GM12878 (cell line): ENCODE results near the gene CCSER1. TPM values are rescaled to one million over a fixed set of nuclear protein-coding genes. Genes with fewer than 3 reads are reported as not detected.

Source experiments
- ATAC-seq: fragments of 200-7000 bp; cut with Tn5 transposase; 3 replicates; pipeline ENCODE4 v1.9.1; 2020; ENCODE audit warnings: mild to moderate bottlenecking, moderate library complexity
- BruUV-seq: library from RNA; stranded (reverse); fragments of 400-500 nt; replicated peaks from 2 replicates; lab custom pipeline; 2021; lab: Mats Ljungman, UMichigan
- CTCF ChIA-PET: fragments of 300-600 bp; sonication (Branson Sonifier 250); formaldehyde crosslinking; extraction: SDS; loops from one replicate; lab custom pipeline; 2021; ENCODE audit warnings: inconsistent platforms; lab: Yijun Ruan, JAX
- POLR2A ChIA-PET: fragments of 350-600 bp; formaldehyde crosslinking; extraction: SDS; loops from one replicate; lab custom pipeline; 2021; ENCODE audit warnings: inconsistent platforms; lab: Charles Lee
- RAD21 ChIA-PET: fragments of 300-600 bp; sonication (Branson Sonifier 250); formaldehyde crosslinking; loops from one replicate; lab custom pipeline; 2023; ENCODE audit warnings: antibody characterized with exemption; ENCODE audit not compliant: unreplicated experiment; lab: Charles Lee
- SMC1A ChIA-PET: fragments of 300-600 bp; sonication (Branson Sonifier 250); formaldehyde crosslinking; loops from one replicate; lab custom pipeline; 2023; ENCODE audit not compliant: unreplicated experiment, uncharacterized antibody; lab: Charles Lee
- DNase-seq: peaks from one replicate; pipeline ENCODE4 v3.0.0-alpha.2; 2011; ENCODE audit warnings: low read depth, low spot score
- FAIRE-seq: peaks from 3 replicates; lab custom pipeline; 2011; peaks lifted over from hg19 to GRCh38; lab: Jason Lieb, UNC
- H2AFZ ChIP-seq: 2 replicates; pipeline ENCODE4 v1.6.0; 2011; ENCODE audit warnings: low read depth, low read length, control low read depth; ENCODE audit not compliant: control insufficient read depth
- H3K27ac ChIP-seq: 2 replicates; pipeline ENCODE4 v1.5.1; 2011; ENCODE audit warnings: control low read depth; ENCODE audit not compliant: control insufficient read depth, insufficient read depth
- H3K27me3 ChIP-seq, 2 experiments: replicated peaks in 1 of 2; 2 replicates each; pipeline versions ENCODE4 v1.6.0 to v1.6.1; 2011; ENCODE audit warnings: low read length in 1 of 2; ENCODE audit not compliant: control insufficient read depth in 2 of 2, insufficient read depth in 2 of 2
- H3K36me3 ChIP-seq, 2 experiments: 2 replicates each; pipeline ENCODE4 v1.5.1; 2011; ENCODE audit warnings: low read length in 1 of 2; ENCODE audit not compliant: control insufficient read depth in 2 of 2, insufficient read depth in 2 of 2
- H3K4me1 ChIP-seq: 2 replicates; pipeline ENCODE4 v1.6.1; 2011; ENCODE audit warnings: mild to moderate bottlenecking, low read length, moderate library complexity, mixed read lengths; ENCODE audit not compliant: control insufficient read depth, insufficient read depth
- H3K4me2 ChIP-seq: 2 replicates; pipeline ENCODE4 v1.6.0; 2011; ENCODE audit warnings: control low read depth; ENCODE audit not compliant: control insufficient read depth, insufficient read depth
- H3K4me3 ChIP-seq: fragments of 200-600 bp; sonication (generic); 2 replicates; pipeline ENCODE4 v1.5.1; 2016
- H3K79me2 ChIP-seq: 2 replicates; pipeline ENCODE4 v1.6.0; 2011; ENCODE audit warnings: low read length; ENCODE audit not compliant: control insufficient read depth, insufficient read depth
- H3K9ac ChIP-seq: 2 replicates; pipeline ENCODE4 v1.8.0; 2011; ENCODE audit warnings: low read length, control low read depth, mixed read lengths; ENCODE audit not compliant: control insufficient read depth, insufficient read depth
- H3K9me3 ChIP-seq: replicated peaks from 3 replicates; pipeline ENCODE4 v1.5.1; 2011; ENCODE audit warnings: mild to moderate bottlenecking, low read length; ENCODE audit not compliant: control insufficient read depth, insufficient read depth
- H4K20me1 ChIP-seq: 2 replicates; pipeline ENCODE4 v1.6.0; 2011; ENCODE audit not compliant: control insufficient read depth, insufficient read depth
- ATF7 ChIP-seq: fragments of 450-650 bp; IDR thresholded peaks from 2 replicates; pipeline ENCODE4 v1.6.1; 2016; ENCODE audit warnings: low read depth, mild to moderate bottlenecking
- CBX3 ChIP-seq: fragments of 200-600 bp; sonication (generic); IDR thresholded peaks from 2 replicates; pipeline ENCODE4 v1.6.1; 2016; ENCODE audit warnings: low read depth, borderline replicate concordance
- CEBPB ChIP-seq, 2 experiments: fragments of 150-350 bp in 1 of 2; IDR thresholded peaks; 2 replicates each; pipeline ENCODE4 v1.6.1; 2012 to 2014; ENCODE audit warnings: low read depth in 2 of 2, low read length in 2 of 2, borderline replicate concordance in 1 of 2, inconsistent platforms in 1 of 2
- CHD2 ChIP-seq: IDR thresholded peaks from 2 replicates; pipeline ENCODE4 v1.6.1; 2011; ENCODE audit warnings: low read depth, low read length, improper control_type of control experiment, borderline replicate concordance
- CREM ChIP-seq: IDR thresholded peaks from 2 replicates; pipeline ENCODE4 v1.6.1; 2014; ENCODE audit warnings: antibody characterized with exemption, low read depth
- JUND ChIP-seq: IDR thresholded peaks from 2 replicates; pipeline ENCODE4 v1.6.1; 2012; ENCODE audit warnings: low read depth, mild to moderate bottlenecking, low read length, improper control_type of control experiment, moderate library complexity
- MEF2A ChIP-seq: IDR thresholded peaks from 2 replicates; pipeline ENCODE4 v1.6.1; 2011; ENCODE audit warnings: low read depth, mild to moderate bottlenecking, low read length, moderate library complexity; ENCODE audit not compliant: insufficient read depth
- MYC ChIP-seq: IDR thresholded peaks from 2 replicates; pipeline ENCODE4 v1.6.1; 2011; ENCODE audit warnings: mild to moderate bottlenecking, low read length, moderate library complexity, inconsistent platforms; ENCODE audit not compliant: insufficient read depth, insufficient replicate concordance, insufficient read length, severe bottlenecking
- NFYB ChIP-seq: IDR thresholded peaks from 2 replicates; pipeline ENCODE4 v1.6.1; 2011; ENCODE audit warnings: low read depth, mild to moderate bottlenecking, low read length, improper control_type of control experiment, moderate library complexity; ENCODE audit not compliant: insufficient read depth
- NR2C1 ChIP-seq: fragments of 450-650 bp; IDR thresholded peaks from 2 replicates; pipeline ENCODE4 v1.6.1; 2017; ENCODE audit warnings: antibody characterized with exemption, mild to moderate bottlenecking, moderate library complexity
- POLR2AphosphoS5 ChIP-seq: IDR thresholded peaks from 2 replicates; pipeline ENCODE4 v1.6.1; 2011; ENCODE audit warnings: mild to moderate bottlenecking, low read length, inconsistent platforms
- RELA ChIP-seq: fragments of 450-650 bp; IDR thresholded peaks from 2 replicates; pipeline ENCODE4 v1.8.0; 2014; ENCODE audit warnings: borderline replicate concordance; ENCODE audit not compliant: partially characterized antibody
- ZNF622 ChIP-seq: fragments of 450-650 bp; IDR thresholded peaks from 2 replicates; pipeline ENCODE4 v1.6.1; 2017; ENCODE audit warnings: mild to moderate bottlenecking, inconsistent platforms
- WGBS: methylation state at CpG from one replicate; pipeline ENCODE4 v1.1.6; 2016; ENCODE audit warnings: low lambda C conversion rate; ENCODE audit not compliant: insufficient replicate concordance, insufficient coverage; ENCODE audit errors: missing lambda C conversion rate; 5-methylcytosine and 5-hydroxymethylcytosine counted together
- in situ Hi-C: fragments of 300-500 bp; cut with MboI; formaldehyde crosslinking; loops from 9 replicates; pipeline ENCODE4 v1.14.3; 2018; ENCODE audit warnings: mixed read lengths
- intact Hi-C: fragments of 100-400 bp; cut with micrococcal nuclease; formaldehyde crosslinking; loops from one replicate; pipeline ENCODE4 v1.14.2; 2022; ENCODE audit not compliant: unreplicated experiment
- polyA plus RNA-seq, 11 experiments: library from polyadenylated mRNA; depleted of rRNA in 4 of 11; unstranded in 6 of 11; stranded (reverse) in 5 of 11; fragments of >200 nt; fragmentation: Nextera tagmentation in 4 of 11; fragmentation: Illumina TruSeq in 1 of 11; extraction: Ambion mirVana in 4 of 11; extraction: Trizol in 1 of 11; gene quantifications; 1 replicate in 1 of 11; 2 replicates in 10 of 11; pipeline versions ENCODE4 v1.2.1 to v1.2.3, GENCODE V29; 2011 to 2016; ENCODE audit warnings: inconsistent platforms in 2 of 11, missing spikeins in 2 of 11, low read depth in 1 of 11
- total RNA-seq, 4 experiments: library from RNA; depleted of rRNA in 3 of 4; stranded (reverse); fragments of >200 nt in 3 of 4; fragmentation: Illumina TruSeq in 1 of 4; extraction: Trizol in 1 of 4; gene quantifications; 2 replicates each; pipeline versions ENCODE4 v1.2.1 to v1.2.3, GENCODE V29; 2013 to 2021
- TF ChIP-seq, protein P1 (sequence below): IDR thresholded peaks from 2 replicates; pipeline ENCODE4 v1.6.1; 2012; ENCODE audit warnings: low read depth, low read length, improper control_type of control experiment
- TF ChIP-seq, protein P2 (sequence below): IDR thresholded peaks from 2 replicates; pipeline ENCODE4 v1.6.1; 2011; ENCODE audit warnings: borderline replicate concordance, low read depth, mild to moderate bottlenecking, moderate library complexity, mixed read lengths, low read length; ENCODE audit not compliant: insufficient read depth; ENCODE audit errors: extremely low read length
- TF ChIP-seq, protein P3 (sequence below): fragments of 450-650 bp; formaldehyde crosslinking; IDR thresholded peaks from 2 replicates; pipeline ENCODE4 v1.5.0; 2022; ENCODE audit warnings: mild to moderate bottlenecking, missing genetic modification characterization

CCSER1 gene
- total and polyA plus RNA-seq, 10 of the 15 experiments (the other 5 are each of a cell fraction or from before 2014, with no cell fraction given): 0.22 to 2.7 (median 1.0) TPM

DNA sequence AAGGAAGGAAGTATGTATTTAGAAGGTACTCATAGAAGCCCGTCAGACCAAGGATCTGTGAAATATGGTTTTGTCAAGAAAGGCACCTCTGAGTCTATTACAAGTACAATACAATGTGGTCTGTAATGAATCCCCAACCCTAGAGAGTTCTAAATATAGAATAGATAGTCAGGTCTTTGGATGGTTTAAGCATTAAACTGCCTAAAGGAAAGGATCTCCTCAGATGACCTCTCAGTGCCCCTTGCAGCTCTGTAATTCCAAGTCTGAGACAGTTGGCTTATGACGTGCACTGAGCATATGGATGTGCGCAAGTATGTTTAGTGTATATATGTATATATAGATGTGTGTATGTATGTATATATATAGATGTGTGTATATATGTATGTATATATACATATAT, 62.0 kb downstream of the CCSER1 start:
- ChIA-PET SMC1A (interaction anchor here (0.7 to 1.3 kb wide), 3 partner anchors 10 to 162 kb away, joined by 3 to 6 read pairs (median 3); no protein-coding TSS in a partner anchor), CTCF (no interaction called here), RAD21 (no interaction called here), POLR2A (no interaction called here)
- H3K4me3 ChIP-seq: no peak overlapping the region
- intact Hi-C loops (no loop called here), in situ Hi-C loops (no loop called here)
- H3K9ac ChIP-seq: no peak overlapping the region
- FAIRE-seq: no peak
- ATAC-seq: no peak
- no peak overlapping the region for H2AFZ ChIP-seq
- H3K27ac ChIP-seq: no peak overlapping the region
- H3K4me2 ChIP-seq: no peak overlapping the region
- H3K36me3 ChIP-seq: no peaks in the 10 kb centered on the region
- TF ChIP-seq CHD2 (no peak), ATF7 (no peak), JUND (no peak), MEF2A (no peak), NR2C1 (no peak), CBX3 (no peak), MYC (no peak), RELA (no peak), CREM (no peak), ZNF622 (no peak), CEBPB (IDR thresholded peaks at IDR 0.05; ENCODE audit: borderline replicate concordance in 1 of 2, low read depth in 2 of 2, low read length in 2 of 2) (no peak), NFYB (no peak), POLR2AphosphoS5 (no peak)
- TF ChIP-seq, protein P1, sequence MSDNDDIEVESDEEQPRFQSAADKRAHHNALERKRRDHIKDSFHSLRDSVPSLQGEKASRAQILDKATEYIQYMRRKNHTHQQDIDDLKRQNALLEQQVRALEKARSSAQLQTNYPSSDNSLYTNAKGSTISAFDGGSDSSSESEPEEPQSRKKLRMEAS: no peak
- TF ChIP-seq, protein P2, sequence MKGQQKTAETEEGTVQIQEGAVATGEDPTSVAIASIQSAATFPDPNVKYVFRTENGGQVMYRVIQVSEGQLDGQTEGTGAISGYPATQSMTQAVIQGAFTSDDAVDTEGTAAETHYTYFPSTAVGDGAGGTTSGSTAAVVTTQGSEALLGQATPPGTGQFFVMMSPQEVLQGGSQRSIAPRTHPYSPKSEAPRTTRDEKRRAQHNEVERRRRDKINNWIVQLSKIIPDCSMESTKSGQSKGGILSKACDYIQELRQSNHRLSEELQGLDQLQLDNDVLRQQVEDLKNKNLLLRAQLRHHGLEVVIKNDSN: no peak
- TF ChIP-seq, protein P3, sequence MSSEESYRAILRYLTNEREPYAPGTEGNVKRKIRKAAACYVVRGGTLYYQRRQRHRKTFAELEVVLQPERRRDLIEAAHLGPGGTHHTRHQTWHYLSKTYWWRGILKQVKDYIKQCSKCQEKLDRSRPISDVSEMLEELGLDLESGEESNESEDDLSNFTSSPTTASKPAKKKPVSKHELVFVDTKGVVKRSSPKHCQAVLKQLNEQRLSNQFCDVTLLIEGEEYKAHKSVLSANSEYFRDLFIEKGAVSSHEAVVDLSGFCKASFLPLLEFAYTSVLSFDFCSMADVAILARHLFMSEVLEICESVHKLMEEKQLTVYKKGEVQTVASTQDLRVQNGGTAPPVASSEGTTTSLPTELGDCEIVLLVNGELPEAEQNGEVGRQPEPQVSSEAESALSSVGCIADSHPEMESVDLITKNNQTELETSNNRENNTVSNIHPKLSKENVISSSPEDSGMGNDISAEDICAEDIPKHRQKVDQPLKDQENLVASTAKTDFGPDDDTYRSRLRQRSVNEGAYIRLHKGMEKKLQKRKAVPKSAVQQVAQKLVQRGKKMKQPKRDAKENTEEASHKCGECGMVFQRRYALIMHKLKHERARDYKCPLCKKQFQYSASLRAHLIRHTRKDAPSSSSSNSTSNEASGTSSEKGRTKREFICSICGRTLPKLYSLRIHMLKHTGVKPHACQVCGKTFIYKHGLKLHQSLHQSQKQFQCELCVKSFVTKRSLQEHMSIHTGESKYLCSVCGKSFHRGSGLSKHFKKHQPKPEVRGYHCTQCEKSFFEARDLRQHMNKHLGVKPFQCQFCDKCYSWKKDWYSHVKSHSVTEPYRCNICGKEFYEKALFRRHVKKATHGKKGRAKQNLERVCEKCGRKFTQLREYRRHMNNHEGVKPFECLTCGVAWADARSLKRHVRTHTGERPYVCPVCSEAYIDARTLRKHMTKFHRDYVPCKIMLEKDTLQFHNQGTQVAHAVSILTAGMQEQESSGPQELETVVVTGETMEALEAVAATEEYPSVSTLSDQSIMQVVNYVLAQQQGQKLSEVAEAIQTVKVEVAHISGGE (CRISPR knock-in tag): no peak
- H3K79me2 ChIP-seq: no peaks in the 10 kb centered on the region
- no peak for DNase-seq
- no peaks in the 10 kb centered on the region for H4K20me1 ChIP-seq
- 37% methylated on average over 3 of the region's 3 CpGs for WGBS
- H3K27me3 ChIP-seq: no peaks in the 10 kb centered on the region
- BruUV-seq: no TSS peak
- H3K4me1 ChIP-seq: no peaks in the 10 kb centered on the region
- no peaks in the 10 kb centered on the region for H3K9me3 ChIP-seq
